Epithelial cell of prostate (primary cell): ENCODE data around the gene SPDYE4.
"Not testable (repeated sequence)": the region's sequence is repeated elsewhere in the genome, so short reads cannot be mapped to it uniquely, and the experiment has no call there.

Experiments used
- DNase-seq: peaks from one replicate; pipeline ENCODE4 v3.0.0-alpha.2; 2011; ENCODE audit warnings: low read depth, low spot score
- H3K27ac ChIP-seq: fragments of 450-650 bp; 2 replicates; pipeline ENCODE4 v1.5.1; 2017; ENCODE audit warnings: mild to moderate bottlenecking

The SPDYE4 gene

DNA sequence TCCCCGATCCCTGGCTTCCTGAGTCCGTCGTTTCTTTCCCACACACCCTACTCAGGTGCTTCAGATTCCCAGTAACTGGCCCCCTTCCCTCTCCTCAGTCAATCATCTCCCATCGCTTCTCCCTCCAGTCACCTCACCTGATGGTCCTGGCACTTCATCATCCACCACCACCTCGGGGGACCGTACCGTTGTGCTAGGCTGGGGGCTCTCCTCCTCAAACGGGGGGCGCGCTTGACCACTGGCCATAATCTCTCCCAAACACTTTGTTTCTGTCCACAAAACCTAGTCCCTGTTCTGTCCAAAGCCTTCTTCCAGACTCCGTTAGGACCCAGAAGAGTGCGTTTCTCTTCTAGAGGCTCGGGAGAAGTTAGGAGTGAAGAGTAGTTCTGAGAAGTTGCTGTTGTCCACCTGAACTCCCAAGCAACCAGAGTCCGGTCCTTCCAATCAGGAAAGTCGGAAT, at the start of gene SPDYE4:
Gene SPDYE4, minus strand, starts transcription at position 410 of the 460 bp plus-strand sequence. Its CDS starts 164 bp downstream, at position 246.
- DNase-seq = no peak
- no peak within 1 kb of the TSS for H3K27ac ChIP-seq

GRCh38 chr17:8806926-8807550, 48.7 kb upstream of the SPDYE4 start:
- no peak for DNase-seq
- H3K27ac ChIP-seq = no peak overlapping the region

DNA sequence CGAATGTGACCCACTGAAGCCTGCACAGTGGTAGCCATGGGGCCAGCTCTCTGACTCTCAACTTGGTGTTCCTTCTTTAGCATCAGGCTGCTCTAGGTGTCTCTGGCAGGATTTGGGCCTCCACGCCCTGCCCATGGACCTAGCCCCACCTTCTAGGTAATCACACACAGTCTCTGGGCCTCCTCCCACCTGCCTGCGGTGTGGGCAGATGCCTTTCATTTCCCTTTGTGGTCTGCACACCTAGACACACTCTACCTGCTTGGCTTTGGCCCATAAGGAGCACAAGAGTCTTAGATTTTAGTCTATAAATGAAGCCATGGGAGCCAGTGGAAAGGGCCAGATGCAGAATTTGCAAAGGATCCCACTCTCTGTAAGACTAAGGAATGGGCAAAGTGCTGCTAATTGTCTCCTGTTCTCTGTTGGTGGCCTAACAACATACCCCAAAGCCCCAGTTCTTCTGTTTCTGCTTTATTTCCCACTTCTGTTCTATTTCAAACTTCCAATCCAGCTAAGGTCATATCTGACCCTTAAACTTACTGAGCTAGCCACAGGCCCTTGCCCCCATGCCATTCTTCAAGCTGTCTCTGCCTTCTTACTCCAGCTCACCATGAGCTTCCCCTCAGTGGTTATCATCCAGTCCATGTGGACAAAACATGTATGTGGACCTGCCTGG, 48.0 kb upstream of the SPDYE4 start:
- no peak overlapping the region for H3K27ac ChIP-seq
- no peak for DNase-seq

DNA sequence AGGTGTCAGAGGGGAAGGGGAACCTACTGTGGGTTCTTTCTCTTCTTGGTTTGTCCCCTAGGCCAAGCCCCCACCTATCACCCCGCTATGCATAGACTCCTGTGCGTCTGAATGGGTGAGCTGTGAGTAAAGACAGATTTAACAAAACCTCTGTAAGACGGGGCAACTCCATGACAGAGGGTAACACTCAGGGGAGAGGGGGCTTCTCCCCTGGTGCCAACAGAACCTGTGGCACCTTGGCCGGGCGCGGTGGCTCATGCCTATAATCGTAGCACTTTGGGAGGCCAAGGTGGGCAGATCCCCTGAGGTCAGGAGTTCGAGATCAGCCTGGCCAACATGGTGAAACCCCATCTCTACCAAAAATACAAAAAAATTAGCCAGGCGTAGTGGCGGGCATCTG, 47.0 kb upstream of the SPDYE4 start:
- not testable (repeated sequence) for H3K27ac ChIP-seq, DNase-seq

DNA sequence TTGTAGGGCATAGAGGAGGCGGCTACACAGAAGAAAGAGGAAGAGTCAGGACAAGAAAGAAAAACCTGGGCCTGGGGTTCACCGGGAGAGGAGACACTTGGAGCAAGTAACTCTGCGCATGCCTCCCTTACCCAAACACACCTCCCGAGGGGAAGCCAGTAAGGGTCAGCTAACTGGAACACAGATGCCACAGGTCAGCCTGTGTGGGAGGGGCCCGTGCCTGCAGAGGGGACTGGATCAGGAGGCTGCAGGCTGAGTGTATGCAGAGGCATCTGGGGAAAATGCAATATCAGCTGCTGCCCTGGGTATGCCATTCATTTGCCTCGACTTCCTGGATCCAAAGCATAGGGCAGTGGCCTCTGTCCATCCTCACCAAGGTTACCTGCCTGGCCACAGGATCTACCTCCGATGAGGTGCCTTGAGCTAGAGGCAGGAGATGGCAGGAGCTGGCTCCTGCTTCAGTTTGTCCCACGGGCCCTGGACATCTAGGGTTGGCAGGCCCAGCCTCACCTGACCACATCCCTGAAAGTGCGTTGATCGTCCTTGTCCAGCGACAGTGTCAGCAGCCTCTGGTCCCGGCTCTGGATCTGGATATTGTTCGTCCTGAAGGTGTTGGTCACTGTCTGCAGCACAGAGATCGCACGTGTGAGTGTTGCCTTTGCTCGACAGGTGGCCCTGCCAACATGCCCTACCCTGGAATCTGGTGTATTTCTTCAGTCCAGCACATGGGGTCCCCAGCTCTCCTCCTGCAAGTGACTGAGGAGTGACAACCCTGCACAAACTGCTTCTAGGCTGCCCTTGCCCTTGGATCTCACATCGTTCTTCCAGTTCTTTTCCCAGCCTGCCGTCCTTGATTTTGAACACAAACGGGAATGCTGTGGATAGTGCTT, 45.4 kb upstream of the SPDYE4 start:
- H3K27ac ChIP-seq = no peak overlapping the region
- no peak for DNase-seq

DNA sequence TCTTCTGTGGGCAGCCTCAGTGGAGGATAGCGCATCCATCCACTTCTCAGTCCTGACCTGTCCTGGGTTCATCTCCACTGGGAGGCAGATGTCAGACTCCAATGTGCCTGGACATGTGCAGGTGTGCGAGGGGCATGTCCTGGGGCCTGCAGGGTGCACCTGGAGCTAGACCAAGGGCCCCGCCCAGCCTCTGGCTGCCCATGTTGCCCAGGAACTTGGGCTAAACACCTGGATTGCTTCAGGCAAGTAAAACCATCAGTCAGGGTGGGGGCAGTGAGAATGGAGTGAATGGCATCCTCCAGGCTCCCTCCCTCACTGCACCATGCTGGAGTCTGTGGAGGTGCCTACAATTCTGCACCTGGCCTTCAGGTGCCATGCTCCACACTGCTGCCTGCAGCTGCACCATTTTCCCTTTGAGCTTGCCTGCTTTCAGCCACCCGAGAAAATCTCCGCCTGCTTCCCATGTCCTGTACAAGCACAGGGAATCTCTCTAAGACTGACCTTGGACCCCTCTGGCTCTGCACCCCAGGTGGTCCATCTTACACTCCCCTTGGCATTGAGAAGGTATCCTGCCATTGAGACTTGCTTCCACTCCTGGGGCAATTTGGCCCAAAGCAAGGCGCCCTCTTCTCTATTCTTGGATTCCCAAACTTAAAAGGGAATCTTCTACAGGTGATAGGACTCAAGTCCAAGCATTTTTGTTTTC, 42.9 kb upstream of the SPDYE4 start:
- no peak for DNase-seq
- no peak overlapping the region for H3K27ac ChIP-seq

DNA sequence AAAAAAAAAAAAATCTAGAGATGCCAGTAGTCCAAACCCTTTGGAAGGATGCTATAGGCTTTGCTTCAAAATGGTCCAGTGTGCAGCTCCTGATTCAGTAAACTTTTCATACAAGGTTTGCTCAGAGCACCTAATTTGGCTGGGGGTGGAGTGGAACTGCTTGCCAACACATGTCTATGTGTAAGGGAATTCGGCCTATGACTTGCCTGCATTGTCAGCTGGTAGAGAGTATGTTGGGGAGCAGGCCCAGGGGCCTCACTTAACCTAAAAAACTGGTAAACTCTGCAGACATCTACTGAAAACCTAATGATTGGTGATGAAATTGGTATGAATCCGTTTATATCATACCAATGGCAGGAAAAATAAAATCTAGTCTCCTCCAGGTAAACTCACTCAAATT, 42.3 kb upstream of the SPDYE4 start:
- DNase-seq = no peak
- H3K27ac ChIP-seq = no peak overlapping the region

DNA sequence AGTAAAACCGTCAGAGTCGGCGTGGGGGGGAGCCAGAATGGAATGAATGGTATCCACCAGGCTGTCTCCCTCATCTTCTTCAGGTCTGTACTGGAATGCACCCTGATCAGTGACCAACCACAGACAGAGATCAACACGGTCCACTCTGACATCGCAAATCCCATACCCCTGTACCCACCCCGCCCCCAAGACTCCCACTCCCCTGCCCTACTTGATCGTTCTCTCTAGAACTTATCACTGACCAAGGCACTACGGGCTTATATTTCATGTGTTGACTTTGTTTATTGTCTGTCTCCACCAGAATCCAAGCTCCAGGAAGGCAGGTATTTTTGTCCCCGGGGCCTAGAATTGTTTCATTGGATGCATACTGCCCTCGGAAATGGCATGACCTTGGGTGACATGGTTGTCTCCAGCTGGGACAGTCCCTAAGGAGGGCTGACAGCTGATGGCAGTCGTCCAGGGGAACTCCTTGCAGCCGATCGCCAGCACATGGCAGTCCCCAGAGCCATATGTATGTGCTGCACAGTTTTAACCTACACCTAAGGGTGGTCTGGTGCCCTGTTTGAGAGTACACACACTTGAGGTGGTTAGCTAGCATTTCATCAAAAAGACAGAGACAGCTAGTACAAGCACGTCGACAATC, 41.3 kb upstream of the SPDYE4 start:
- H3K27ac ChIP-seq = no peak overlapping the region
- DNase-seq = no peak

DNA sequence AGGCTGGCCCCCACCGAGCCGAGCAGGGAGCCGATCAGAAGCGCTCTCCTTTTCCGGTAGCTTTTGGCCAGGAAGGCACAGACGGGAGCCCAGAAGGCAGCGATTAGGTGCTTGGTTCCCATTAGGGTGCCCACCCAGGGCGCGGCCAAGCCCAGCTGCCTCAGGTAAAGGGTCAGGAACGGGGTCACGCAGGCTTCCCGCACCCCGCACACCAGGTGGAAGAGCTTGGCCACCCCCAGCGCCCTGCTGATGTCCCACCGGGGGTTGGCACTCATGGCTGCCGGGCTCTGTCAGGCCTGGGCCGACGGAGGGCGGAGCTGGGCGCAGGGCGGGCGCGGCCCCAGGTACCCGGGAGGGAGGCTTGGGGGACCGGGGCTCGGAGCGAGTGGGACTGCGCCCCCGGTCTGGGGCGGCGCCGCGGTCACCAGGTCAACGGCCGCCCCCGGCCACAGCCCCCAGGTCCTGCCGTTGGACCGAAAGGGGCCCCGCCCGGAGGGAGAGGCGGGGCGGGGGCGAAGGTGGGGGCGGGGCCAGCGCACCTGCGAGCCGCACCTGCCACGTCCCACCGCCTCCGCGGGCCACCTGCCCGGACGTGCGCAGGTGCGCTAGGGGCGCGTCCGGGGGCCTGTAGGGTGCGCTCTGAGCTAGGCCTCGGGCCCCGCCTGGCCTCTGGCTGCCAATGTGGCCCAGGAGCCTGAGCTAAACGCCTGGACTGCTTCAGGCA, 40.7 kb upstream of the SPDYE4 start, which contains the start of gene MFSD6L:
Gene MFSD6L, minus strand, starts transcription at position 520 of the 724 bp plus-strand sequence. Its CDS starts 245 bp downstream, at position 275.
- DNase-seq = no peak
- no peak within 1 kb of the TSS for H3K27ac ChIP-seq

GRCh38 chr17:8798176-8798845, 40.0 kb upstream of the SPDYE4 start:
- no peak overlapping the region for H3K27ac ChIP-seq
- no peak for DNase-seq

DNA sequence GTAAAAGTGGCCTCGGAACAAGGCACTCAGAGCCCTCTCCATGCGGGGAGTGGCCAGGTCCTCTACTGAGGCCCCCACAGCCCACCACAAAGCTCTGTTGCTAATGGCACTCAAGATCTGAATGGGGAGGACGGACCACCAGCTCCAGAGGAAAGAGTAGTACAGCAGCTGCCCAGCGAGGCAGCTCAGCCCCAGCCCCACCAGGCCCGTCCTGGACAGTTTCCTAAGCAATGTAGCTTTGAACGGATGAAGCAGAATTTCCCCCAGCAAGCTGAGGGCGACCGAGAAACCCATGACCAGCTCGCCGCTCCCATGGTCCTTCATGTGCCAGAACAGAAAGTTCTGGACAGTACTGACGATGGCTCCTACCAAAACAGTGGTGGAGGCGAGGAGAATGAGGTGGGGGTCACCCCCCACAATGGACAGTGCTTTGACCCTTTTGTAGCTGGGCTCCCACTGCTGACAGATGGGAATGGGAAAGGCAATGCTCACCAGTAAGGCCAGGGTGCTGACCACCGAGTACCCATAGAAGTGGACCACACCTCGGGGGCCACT, 39.4 kb upstream of the SPDYE4 start:
- no peak overlapping the region for H3K27ac ChIP-seq
- DNase-seq = no peak

GRCh38 chr17:8794636-8795035, 36.3 kb upstream of the SPDYE4 start:
- no peak for DNase-seq

GRCh38 chr17:8793649-8794048, 35.3 kb upstream of the SPDYE4 start:
- no peak for DNase-seq
- H3K27ac ChIP-seq = no peak overlapping the region

More at GRCh38 chr17:8794636-8795035, 36.3 kb upstream of the SPDYE4 start:
- H3K27ac ChIP-seq = no peak overlapping the region

DNA sequence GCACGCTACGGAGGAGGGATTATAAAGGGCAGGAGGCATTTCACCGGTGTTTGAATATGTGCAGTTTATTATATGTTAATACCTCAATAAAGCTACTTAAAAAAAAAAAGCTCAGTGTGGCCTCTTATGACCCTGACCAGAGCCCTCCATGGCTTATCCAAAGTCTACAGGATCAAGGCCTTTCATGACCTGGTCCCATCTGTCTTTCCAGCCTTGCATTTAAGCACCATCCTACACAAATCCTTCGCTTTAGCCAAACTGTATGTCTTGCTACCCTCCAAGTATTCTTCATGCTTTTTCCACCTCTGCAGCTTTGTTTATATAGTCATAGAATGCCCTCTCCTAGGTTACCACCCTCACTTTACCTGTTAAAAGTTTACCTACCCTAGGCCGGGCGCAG, 34.3 kb upstream of the SPDYE4 start:
- DNase-seq = no peak
- no peak overlapping the region for H3K27ac ChIP-seq

DNA sequence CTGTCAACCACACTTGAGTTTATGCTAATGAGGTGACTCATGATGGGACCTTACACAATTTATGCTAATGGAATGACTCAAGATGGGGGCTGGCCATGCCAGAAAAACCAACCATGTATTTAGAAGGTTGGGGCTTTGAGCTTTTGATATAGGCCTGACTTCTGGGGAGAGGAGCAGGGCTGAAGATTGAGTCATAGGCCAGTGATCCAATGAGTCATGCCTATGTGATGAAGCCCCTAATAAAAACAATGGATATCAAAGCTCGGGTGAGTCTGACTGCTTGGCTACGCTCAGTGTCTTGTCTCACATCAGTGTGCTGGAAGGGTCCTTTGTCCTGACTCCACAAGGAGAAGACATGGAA, 33.5 kb upstream of the SPDYE4 start:
- DNase-seq = peak; percentile 34
- no peak overlapping the region for H3K27ac ChIP-seq

GRCh38 chr17:8791248-8791909, 33.0 kb upstream of the SPDYE4 start:
- no peak for DNase-seq
- no peak overlapping the region for H3K27ac ChIP-seq

DNA sequence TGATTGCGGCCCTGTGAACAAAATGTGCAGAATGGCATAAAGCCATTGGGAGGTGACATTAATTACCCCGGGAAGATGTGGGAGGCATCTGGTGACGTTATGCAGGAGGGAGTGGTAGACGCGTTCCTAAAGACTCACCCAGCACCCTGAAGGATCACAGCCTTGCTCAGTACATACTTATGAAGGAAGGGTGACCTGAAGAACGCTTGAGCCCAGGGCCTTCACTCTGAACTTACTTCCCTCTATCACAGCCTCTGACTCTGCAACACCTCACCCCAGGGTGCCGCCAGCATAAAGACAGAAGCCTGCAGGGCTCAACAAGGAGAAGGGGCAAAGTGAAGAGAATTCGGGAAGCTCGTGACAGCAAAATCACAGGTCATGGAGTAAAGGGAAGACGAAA, 31.4 kb upstream of the SPDYE4 start:
- no peak for DNase-seq
- no peak overlapping the region for H3K27ac ChIP-seq

DNA sequence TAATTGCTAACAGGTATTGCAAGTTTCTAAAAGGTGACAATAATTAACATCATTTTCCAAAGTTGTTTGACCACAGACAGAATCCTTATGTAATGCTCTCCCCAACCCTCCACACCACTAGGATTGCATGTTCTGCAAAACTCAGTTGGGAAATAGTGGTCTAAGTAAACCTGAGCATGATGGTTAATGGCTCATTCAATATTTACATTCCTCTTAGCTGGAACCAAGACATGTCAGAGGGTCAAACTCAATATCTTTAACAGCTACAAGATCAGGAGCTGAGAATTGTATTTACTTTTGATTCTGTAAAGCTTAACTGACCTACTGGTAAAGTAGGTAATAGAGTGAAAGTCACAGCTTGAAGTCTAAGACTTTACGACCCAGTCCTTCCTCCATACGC, 30.7 kb upstream of the SPDYE4 start:
- H3K27ac ChIP-seq = no peak overlapping the region
- no peak for DNase-seq
